Activated T-helper 9 cell treated with anti-CD3 and anti-CD28 coated beads, Interleukin-2, amount 50 U/mL, for 16 hours (primary cell): Measurements from ENCODE around the gene LAMC3.

Experiments used
- DNase-seq: peaks from one replicate; pipeline ENCODE4 v3.0.0-alpha.2; 2020; ENCODE audit warnings: low read depth

Gene LAMC3

DNA sequence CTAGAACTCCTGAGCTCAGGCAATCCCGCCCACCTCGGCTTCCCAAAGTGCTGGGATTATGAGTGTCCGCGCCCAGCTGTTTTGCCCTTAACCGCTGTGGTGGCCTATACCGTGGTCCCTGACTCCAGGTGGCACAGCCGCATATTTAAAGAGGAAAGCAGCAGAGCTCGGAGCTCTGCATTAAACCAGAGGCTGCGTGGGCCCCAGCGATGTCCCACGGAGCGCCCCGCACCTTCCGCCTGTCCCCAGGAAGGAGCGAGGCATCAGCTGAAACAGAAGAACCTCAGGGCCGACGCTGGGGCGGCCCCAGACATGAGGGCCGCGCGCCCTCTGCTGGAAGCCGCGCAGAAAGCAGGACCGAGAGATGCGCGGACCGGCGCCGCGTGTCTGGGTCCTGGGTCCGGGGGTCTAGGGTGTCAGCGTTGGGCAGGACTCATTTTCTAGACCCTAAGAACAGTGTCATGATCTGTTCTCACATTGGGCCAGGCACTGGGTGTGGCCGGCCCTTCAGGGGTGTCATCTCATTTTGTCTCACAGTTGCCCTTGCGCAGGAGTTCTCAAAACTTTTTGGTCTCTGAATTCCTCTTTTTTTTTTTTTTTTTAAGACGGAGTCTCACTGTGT is 37.7 kb downstream of the LAMC3 start:
- DNase-seq: peak; percentile 47

DNA sequence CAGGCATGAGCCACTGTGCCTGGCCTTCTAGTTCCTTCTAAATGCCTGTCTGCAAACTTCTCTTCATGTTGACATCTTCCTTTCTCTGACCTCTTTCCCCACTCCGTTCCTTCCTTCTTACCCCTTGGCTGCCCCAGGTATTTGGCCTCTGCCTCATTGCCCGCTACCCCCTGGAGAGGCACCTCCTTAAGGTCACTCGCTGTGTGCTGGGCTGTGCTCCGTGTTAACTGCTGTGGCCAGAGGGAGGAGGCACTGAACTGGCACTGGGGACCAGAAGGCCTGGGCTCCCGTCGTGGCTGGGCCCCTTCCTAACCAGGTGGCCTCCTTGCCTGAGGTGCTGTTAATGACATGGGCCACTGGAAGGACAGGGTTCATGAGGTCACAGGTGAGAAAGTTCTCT is 39.4 kb downstream of the LAMC3 start:
- DNase-seq: no peak

DNA sequence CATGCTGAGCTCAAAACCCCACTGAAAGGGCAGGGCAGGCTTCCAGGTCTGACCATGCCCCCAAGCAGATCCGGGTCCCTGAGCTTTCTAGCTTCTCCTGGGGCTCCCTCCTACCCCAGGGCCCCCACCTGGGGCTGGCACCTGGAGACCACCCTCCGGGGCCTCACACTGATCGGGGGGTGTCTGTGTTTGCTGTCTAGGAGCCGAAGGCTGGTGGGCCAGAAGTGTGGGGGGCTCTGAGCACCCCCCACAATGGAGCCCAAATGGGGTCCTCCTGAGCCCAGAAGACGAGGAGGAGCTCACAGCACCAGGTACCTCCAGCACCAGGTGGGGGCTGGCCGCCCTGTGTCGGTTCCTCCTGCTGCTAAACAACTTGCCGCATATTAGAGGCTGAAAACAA is 39.8 kb downstream of the LAMC3 start:
- no peak for DNase-seq

DNA sequence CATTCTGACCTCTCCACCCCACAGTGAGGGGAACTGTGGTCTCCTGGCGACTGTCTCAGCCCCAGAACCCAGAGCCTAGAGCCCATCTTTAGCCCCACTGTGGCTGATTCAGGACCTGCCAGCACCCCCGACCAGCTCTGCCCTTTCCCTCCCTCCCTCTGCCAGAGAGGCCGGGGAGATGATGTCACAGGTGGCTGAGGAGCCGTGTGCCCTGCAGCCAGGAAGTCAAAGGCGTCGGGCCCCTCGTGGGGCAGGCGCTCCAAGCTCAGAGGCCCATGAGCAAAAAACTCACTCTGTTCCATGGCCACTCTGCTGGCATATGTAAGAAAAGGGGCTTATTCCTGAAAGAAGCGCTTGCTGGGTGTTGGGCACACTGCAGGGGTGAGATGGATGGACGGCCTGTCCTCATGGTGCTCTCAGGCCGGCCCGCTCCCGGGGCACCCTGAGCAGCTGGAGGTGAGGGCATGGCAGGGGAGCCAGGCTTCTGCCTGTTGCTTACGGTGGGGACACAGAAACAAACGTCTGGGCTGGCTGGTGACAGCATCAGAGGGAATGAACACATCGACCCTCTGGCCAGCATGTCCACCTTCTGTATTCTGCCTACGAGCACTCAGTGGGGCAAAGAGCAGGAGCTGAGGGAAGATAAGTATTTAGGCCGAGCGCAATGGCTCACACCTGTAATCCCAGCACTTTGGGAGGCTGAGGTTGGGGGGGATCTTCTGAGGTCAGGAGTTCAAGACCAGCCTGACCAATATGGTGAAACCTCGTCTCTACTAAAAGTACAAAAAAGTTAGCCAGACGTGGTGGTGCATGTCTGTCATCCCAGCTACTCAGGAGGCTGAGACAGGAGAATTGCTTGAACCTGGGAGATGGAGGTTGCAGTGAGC is 41.1 kb downstream of the LAMC3 start:
- no peak for DNase-seq

- DNase-seq: no peak
Observed at GRCh38 chr9:131050831-131051230, 41.9 kb downstream of the LAMC3 start.

DNA sequence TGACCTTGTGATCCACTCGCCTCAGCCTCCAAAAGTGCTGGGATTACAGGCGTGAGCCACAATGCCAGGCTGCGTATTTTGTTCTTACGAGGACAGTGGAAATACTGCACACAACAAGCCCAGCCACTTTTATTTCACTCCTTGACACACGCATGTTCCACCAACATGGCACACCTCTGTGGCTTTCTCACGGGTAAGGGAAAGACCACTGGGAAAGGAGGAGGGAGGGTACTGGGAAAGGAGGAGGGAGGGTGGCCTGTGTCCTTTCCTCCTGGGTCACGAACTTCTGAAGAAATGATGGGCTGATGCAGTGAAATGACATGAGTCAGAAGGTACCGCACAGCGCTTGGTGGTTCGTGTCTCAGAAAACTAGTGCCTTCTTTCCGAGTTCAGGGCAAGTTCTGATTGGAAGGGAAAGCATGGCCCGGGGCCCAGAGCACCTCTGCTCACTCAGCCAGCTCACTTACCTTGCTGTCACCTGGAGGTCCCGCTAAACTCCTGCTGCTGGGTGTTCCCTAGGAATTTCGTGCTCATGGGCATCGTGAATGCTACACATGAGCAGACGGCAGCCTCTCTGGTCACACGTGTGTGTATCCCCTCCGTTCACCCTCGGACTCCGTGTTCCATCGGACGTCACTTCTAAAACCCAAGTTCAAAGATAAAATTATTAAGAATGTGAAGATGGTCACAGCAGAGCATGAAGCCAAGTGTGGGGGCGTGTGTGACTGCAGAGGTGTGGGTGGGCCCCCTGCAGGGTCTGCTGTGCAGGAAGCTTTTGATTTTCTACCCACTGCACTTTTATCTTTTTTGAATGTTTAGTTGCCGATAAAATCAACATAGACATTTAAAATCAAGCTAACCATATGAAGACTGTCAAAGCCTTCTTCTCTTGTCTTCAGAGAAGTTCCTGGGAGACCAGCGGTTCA is 42.9 kb downstream of the LAMC3 start:
- no peak for DNase-seq

GRCh38 chr9:131053896-131054295 is 44.9 kb downstream of the LAMC3 start:
- DNase-seq: no peak

DNA sequence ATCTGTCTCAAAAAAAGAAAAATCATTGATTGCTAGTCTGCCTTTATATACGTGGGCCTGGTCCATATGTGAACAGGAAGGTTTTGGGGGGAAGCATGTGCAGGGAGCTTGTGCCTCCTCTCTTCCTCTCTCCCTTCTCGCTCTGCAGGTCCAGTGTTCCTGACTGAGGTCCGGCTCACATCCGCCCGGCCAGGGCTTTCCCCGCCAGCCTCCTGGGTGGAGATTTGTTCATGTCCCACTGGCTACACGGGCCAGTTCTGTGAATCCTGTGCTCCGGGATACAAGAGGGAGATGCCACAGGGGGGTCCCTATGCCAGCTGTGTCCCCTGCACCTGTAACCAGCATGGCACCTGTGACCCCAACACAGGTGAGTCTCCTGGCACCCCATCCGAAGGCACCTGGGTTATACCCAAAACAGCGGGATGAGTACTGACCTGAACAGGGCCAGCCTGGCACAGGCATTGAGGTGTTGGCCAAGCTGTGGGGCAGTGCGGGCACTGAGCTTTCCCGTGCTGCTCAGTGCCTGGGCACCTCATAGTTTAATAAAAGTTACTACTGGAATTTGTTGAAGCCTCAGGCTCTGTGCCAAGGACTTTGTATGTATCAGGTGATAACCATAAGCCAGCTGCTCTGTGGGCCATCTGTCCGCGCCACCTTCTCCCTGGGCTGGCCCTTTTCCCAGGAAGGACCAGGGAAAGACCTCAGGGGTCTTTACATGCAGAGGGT is 48.0 kb downstream of the LAMC3 start:
- DNase-seq: no peak

DNA sequence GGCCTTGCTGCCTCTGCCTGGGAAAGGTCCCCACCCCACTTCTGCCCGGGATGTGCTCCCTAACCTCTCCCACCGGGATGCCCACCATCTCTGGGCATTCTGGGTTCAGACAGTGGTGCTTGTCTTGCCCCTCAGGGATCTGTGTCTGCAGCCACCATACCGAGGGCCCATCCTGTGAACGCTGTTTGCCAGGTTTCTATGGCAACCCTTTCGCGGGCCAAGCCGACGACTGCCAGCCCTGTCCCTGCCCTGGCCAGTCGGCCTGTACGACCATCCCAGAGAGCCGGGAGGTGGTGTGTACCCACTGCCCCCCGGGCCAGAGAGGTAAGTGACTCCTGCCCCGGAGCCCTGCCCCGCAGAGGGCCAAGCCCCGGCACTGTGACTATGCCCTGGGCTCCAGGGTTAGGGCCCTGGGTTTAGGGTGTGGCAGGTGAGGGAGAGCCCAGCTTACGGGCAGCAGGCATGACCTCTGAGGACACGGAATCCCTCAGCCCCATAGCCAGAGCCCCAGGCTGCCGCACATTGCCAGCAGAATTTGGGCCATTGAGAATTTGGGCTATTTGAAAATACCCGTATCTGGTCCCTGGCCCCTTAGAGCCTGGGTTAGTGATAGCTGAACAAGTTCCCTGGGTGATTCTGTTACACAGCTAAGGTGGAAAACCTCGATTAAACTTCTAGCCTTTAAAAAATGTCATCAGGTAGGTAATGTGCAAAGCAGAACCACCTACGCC is 52.1 kb downstream of the LAMC3 start:
- DNase-seq: no peak

- no peak for DNase-seq
Observed at GRCh38 chr9:131062969-131063368, 54.0 kb downstream of the LAMC3 start.

DNA sequence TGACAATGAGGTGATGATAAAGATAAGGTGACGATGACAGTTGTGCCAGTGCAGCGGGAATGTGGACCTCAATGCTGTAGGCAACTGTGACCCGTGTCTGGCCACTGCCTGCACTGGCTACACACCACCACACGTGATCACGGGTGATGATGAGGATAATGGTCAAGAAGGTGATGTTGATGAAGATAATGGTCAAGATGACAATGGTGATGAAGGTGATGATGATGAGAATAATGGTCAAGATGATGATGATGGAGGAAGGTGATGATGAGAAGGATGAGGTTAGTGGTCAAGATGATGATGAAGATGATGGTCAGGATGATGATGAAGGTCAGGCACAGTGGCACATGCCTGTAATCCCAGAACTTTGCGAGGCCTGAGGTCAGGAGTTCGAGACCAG is 56.6 kb downstream of the LAMC3 start:
- no peak for DNase-seq

DNA sequence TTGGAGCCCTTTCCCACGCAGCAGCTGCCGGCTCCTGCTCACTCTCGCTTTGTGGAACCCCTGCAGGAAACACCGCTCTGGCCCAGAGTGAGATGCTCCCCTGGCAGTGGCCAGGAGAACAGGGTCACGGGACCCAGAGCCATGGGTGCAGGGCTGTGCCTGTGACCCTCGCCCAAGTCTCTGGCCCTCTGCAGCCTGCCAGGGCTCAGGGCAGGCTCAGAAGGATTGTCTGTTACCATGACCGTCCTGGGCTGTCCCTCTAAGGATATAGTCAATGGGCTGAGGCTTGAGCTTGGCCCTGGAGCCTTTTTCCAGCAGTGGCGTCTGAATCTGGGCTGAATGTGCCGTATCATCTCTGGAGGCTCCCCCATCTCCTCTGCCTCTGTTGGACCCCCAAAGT is 58.7 kb downstream of the LAMC3 start:
- DNase-seq: no peak

GRCh38 chr9:131068076-131068816 is 59.3 kb downstream of the LAMC3 start:
- DNase-seq: no peak

DNA sequence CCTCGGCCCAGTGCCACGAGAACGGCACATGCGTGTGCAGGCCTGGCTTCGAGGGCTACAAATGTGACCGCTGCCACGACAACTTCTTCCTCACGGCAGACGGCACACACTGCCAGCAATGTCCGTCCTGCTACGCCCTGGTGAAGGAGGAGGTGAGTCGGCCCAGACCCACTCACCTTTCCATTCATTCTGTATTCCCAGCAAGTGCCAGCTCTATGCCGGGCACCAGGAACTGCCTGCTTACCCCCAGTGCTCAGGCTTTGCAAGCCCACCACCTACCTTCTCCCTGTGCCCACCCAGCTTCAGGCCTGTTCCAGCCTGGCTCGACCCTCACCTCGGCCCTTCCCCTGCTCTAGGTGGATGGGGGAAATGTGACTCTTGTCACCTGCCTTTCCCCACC is 60.7 kb downstream of the LAMC3 start:
- DNase-seq: no peak

DNA sequence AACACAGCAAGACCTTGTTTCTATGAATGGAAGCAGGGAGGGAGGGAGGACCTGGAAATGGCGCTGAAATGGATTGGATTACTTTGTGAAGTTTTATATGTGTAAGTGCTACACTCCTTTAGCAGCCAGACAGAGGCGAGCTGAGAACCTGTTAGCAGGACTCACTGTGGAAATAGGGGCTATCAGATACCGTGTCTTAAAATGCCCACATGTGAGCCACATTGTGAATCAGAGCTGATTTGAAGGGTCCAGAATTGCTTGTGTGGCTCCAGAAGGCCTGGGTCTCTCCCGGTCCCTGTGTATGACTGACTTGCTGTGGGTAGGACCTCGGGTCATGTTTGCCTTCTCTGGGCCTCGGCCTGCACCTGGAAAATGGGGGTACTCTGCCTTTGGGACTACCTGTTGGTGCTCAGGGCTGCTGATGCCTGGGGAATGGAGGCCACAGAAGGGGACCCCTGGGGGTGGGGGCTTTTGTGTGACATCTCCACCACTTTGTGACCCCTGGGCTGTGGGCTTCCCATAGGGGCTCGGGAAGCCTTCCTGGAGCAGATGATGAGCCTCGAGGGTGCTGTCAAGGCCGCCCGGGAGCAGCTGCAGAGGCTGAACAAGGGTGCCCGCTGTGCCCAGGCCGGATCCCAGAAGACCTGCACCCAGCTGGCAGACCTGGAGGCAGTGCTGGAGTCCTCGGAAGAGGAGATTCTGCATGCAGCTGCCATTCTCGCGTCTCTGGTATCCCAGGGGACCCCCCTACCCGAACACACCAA is 63.3 kb downstream of the LAMC3 start:
- no peak for DNase-seq

GRCh38 chr9:131072871-131073237 is 63.9 kb downstream of the LAMC3 start:
- no peak for DNase-seq

DNA sequence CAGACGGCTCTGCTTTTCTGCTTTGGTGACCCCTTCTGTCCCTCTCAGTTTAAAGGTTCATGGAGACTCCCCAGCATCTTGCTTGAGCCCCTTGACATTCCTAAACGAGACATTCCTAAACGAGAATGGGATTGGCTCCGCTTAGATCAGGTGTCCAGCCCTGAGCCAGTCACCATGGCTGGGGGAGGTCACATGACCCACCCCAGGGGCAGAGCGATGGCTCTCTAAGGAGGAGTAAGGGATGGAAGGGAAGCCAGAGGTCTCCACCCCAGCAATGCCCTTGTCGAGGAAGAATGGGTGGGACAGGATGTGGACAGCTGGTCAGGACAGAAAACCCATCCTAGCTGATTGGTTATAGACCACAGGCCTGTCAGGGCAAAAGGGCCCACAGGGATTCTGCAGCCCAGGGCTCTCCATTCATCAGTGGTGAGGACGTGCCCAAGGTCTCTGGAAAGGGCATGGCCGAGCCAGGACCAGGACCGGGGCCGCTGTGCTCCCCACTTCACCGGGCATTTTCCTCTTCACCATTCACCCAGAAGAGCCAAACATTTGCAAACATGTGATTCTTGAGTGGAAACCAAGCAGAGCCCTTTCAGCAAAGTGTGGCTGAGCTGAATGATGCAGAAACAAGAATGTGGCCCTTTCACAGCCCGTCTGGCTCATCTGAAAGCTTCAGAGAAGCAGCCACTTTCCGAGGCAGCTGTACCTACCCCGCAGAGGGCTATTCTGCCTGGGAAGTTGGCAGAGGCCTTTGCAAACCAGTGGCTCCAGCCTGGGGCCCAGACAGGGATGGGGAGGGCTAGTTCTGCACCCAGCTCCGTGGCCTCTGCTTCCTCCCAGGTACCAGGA is 67.6 kb downstream of the LAMC3 start:
- DNase-seq: no peak

DNA sequence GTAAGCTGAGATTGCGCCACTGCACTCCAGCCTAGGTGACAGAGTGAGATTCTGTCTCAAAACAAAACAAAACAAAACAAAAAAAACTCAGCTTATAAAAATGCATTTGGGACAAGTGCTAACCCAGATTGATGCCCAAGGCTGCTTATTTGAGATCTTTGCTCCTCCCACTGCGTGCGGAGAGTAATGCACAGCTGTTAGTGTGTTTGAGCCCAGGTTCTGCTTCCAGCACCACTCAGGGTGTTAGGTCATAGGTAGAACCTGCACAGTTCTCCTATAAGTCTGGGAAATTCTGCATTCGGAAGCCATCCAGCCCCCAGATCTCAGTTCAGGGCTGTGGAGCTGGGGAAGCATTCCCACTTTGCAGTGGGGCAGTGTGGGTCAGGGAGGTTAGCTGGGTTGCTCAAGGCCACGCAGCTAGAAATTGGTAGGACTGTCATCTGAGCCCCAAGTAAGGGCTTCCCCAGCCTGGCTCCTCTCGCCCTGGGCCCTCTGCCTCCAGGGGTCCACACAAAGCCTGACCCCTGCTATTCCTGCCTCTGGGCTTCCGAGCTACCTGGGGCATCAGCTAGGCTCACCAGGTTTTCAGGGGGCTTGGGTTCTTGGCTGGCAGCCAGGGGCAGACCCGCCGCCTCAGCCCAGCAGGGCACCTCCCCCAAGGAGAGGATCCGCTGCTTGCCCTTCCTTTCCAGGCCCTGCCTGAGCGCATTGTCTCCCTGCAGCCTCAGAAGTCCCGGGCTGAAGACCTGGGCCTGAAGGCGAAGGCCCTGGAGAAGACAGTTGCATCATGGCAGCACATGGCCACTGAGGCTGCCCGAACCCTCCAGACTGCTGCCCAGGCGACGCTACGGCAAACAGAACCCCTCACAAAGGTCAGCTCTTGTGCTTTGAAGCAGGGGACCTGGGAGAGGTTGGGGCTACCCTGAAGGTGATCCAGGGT is 69.7 kb downstream of the LAMC3 start:
- DNase-seq: no peak
